ENCODE results near the gene TIAM1. TPM values are rescaled to one million over a fixed set of nuclear protein-coding genes. Genes with fewer than 3 reads are reported as not detected.

TIAM1 gene
- total and polyA plus RNA-seq, 2 of the 8 experiments (the other 6 are each of a cell fraction or from before 2014, with no cell fraction given) = 10.1 to 30.7 TPM

DNA sequence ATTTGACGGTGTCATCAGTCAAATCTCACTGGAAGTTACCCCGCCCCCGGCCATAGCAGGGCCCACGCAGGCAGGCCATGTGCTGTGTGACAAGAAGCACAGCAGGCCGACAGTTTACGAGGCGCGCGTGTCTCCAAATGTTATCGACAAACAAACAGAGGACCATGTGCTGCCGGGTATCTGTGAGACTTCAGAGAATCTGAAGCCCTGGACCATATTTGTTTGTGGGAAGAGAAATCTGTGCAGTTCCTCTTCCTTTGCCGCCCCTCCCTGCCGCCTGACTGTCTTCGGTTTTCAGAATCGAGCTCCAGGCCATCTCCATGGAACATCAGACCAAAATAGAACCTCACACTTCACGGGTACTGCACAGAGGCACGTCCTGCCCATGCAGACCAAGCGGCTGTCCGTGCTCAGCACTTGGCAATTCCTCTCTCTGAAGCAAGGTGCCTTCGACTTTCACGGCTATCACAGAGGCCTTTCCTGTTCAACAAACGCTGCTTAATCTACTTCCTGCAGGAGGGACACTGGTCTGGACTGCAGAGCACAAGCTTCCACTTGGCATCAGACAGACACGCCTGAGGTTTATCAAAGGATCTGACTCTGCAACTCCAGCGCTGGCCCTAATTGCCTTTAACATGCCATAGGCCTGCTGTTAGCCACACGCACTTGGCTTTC, 170.0 kb downstream of the TIAM1 start:
- H3K56ac ChIP-seq (replicated peaks; ENCODE audit: insufficient read length, low read depth, low read length) = no peak overlapping the region
- no peaks in the 10 kb centered on the region for H3K79me2 ChIP-seq (ENCODE audit: control insufficient read depth in 1 of 2, insufficient read depth in 2 of 2, low read length in 2 of 2)
- H4K8ac ChIP-seq (ENCODE audit: extremely low read depth, insufficient read depth, low read length) = peak overlapping the region; percentile 19; the same call in 1 of the 2 replicates
- no peaks in the 10 kb centered on the region for H3K27me3 ChIP-seq (replicated peaks in 1 of 4; ENCODE audit: control insufficient read depth in 3 of 4, extremely low read depth in 1 of 4, insufficient read depth in 3 of 4, low read length in 3 of 4)
- WGBS, 2 experiments (ENCODE audit: extremely low coverage in 1 of 2, insufficient coverage in 1 of 2, insufficient read length in 1 of 2, insufficient replicate concordance in 2 of 2, low coverage in 1 of 2, low lambda C conversion rate in 2 of 2, missing lambda C conversion rate in 1 of 2) = 91% methylated on average over 25 of the region's 25 CpGs; no CpG with 5 or more reads in 1 of the 2 experiments
- FAIRE-seq (no peak), DNase-seq (ENCODE audit: low read depth in 1 of 2, low spot score in 2 of 2) (no peak)
- H4K20me1 ChIP-seq (replicated peaks in 1 of 2; ENCODE audit: control insufficient read depth in 1 of 2, insufficient read depth in 2 of 2, low read length in 2 of 2) = no peaks in the 10 kb centered on the region
- peak overlapping the region; percentile 80; the same call in 1 of the 2 replicates for H2BK5ac ChIP-seq (ENCODE audit: low read depth, low read length)
- H3K36me3 ChIP-seq (ENCODE audit: control insufficient read depth in 2 of 4, insufficient read depth in 4 of 4, low read length in 3 of 4) = no peaks in the 10 kb centered on the region
- H3K14ac ChIP-seq (ENCODE audit: insufficient read length) = no peak overlapping the region
- H3K27ac ChIP-seq (ENCODE audit: low read depth, low read length) = no peak overlapping the region
- no peak overlapping the region for H3K4me2 ChIP-seq (ENCODE audit: insufficient read depth in 1 of 2, low read depth in 2 of 2, low read length in 2 of 2)
- TF ChIP-seq KDM5A (IDR thresholded peaks at IDR 0.05; ENCODE audit: low read length) (no peak), JUND (IDR thresholded peaks at IDR 0.05; ENCODE audit: low read length) (no peak), BCL11A (IDR thresholded peaks at IDR 0.05; ENCODE audit: low read depth in 2 of 2, low read length in 2 of 2) (no peak), EP300 (IDR thresholded peaks at IDR 0.05; ENCODE audit: borderline replicate concordance in 1 of 2, low read depth in 2 of 2, low read length in 2 of 2) (no peak), CEBPB (IDR thresholded peaks at IDR 0.05; ENCODE audit: low read depth, low read length) (no peak), CBX5 (IDR thresholded peaks at IDR 0.05; ENCODE audit: low read depth, low read length) (no peak)
- TF ChIP-seq, protein P1, sequence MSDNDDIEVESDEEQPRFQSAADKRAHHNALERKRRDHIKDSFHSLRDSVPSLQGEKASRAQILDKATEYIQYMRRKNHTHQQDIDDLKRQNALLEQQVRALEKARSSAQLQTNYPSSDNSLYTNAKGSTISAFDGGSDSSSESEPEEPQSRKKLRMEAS (IDR thresholded peaks at IDR 0.05) = peak; percentile 54
- H3K4ac ChIP-seq (replicated peaks; ENCODE audit: insufficient read length, low read depth, low read length) = no peak overlapping the region
- no peaks in the 10 kb centered on the region for H3K9me3 ChIP-seq (ENCODE audit: insufficient read depth in 2 of 2, low read depth in 1 of 2, low read length in 1 of 2)
- no peak overlapping the region for H3K18ac ChIP-seq (ENCODE audit: extremely low read depth, low read length)
- no peak overlapping the region for H2BK120ac ChIP-seq (replicated peaks; ENCODE audit: low read depth, low read length)
- H3K23me2 ChIP-seq (ENCODE audit: low read depth, low read length) = no peaks in the 10 kb centered on the region
- H3K4me3 ChIP-seq (ENCODE audit: extremely low read depth in 1 of 4, insufficient read depth in 2 of 4, low read depth in 3 of 4, low read length in 4 of 4) = no peak overlapping the region
- no peak overlapping the region for H2AFZ ChIP-seq (ENCODE audit: low read length)
- H2BK20ac ChIP-seq (ENCODE audit: low read length) = no peak overlapping the region
- H2BK12ac ChIP-seq (ENCODE audit: low read depth, low read length) = no peak overlapping the region
- ChIA-PET POLR2A (ENCODE audit: partially characterized antibody) (no interaction called here), CTCF (ENCODE audit: partially characterized antibody) (interaction anchor here (0.7 to 3.6 kb wide), 10 partner anchors 17 to 87 kb away, joined by 3 to 14 read pairs (median 3); no protein-coding TSS in a partner anchor)
- H3K9ac ChIP-seq (replicated peaks in 1 of 4; ENCODE audit: extremely low read depth in 1 of 4, low read depth in 3 of 4, low read length in 3 of 4) = no peak overlapping the region
- H3K4me1 ChIP-seq (replicated peaks in 1 of 4; ENCODE audit: control insufficient read depth in 3 of 4, insufficient read depth in 4 of 4, low read length in 3 of 4) = peaks cover 0 to 4% (median 0%) of the 10 kb centered on the region in 4 experiments; a peak in 3 of 7 replicates
- H4K91ac ChIP-seq (replicated peaks; ENCODE audit: insufficient read length, low read length) = no peak overlapping the region
- no peaks in the 10 kb centered on the region for H3K79me1 ChIP-seq (ENCODE audit: low read depth, low read length)
- peak overlapping the region; percentile 45; the same call in 1 of the 2 replicates for H2AK5ac ChIP-seq (ENCODE audit: low read depth, low read length)
- 0 out of 2 replicates have a peak overlapping the region, but pooled peaks have one; percentile 77 for H2BK15ac ChIP-seq (ENCODE audit: low read length)
- H4K5ac ChIP-seq (ENCODE audit: insufficient read length, low read depth, low read length) = no peak overlapping the region
- no peak overlapping the region for H3K23ac ChIP-seq (ENCODE audit: insufficient read length)
